Measurements from ENCODE around the gene ATE1. TPM values are rescaled to one million over a fixed set of nuclear protein-coding genes. Genes with fewer than 3 reads are reported as not detected.

ATE1 gene
- total and polyA plus RNA-seq, 7 donors = 12.5 to 49.6 (median 31.4) TPM

DNA sequence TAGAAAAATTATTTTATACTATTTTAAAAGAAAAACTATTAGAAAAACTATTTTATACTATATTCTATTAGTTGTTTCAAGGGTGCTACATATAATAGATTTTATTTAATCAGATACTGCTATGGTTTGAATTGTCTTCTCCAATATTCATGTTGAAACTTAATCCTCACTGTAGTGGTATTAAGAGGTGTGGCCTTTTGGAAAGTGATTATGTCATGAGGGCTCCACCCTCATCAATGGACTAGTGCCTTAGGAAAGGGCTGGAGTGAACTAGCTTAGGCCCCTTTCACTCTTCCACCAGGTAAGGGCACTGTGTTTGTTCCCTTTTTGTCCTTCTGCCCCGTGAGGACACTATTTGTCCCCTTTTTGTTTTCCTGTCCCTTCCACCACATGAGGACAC is 111.6 kb downstream of the ATE1 start:
- intact Hi-C loops (cut with DNase I) = no loop called here
- WGBS, 2 donors = 95 to 100% methylated on average over 1 of the region's 1 CpG

DNA sequence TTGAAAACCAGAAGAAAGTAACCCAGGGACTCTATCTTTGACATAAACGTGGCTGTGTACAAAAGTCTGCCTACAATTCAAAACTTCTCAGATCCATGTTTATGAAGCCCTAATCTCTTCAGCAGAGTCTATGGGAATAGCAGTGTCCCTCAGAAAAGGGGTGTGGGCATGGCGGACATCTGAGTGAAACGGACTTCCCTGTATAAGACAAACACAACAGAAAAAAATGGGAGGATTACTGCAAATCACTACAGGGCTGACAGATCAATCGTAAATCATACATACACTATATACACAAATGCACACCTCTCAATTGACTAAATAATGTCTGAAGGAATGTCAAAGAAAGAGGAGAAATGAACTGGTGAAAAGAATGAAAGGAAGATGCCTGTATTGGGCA is 114.0 kb downstream of the ATE1 start:
- peaks cover 0 to 4% (median 0%) of the 10 kb centered on the region in 4 donors for H3K4me1 ChIP-seq
- no peaks in the 10 kb centered on the region for H3K27me3 ChIP-seq
- intact Hi-C loops (cut with DNase I) = no loop called here
- no peaks in the 10 kb centered on the region for H3K36me3 ChIP-seq
- TF ChIP-seq EP300 (IDR thresholded peaks at IDR 0.05) = no peak
- no peak for TF ChIP-seq POLR2AphosphoS5 (IDR thresholded peaks at IDR 0.05)
- TF ChIP-seq, protein P1, sequence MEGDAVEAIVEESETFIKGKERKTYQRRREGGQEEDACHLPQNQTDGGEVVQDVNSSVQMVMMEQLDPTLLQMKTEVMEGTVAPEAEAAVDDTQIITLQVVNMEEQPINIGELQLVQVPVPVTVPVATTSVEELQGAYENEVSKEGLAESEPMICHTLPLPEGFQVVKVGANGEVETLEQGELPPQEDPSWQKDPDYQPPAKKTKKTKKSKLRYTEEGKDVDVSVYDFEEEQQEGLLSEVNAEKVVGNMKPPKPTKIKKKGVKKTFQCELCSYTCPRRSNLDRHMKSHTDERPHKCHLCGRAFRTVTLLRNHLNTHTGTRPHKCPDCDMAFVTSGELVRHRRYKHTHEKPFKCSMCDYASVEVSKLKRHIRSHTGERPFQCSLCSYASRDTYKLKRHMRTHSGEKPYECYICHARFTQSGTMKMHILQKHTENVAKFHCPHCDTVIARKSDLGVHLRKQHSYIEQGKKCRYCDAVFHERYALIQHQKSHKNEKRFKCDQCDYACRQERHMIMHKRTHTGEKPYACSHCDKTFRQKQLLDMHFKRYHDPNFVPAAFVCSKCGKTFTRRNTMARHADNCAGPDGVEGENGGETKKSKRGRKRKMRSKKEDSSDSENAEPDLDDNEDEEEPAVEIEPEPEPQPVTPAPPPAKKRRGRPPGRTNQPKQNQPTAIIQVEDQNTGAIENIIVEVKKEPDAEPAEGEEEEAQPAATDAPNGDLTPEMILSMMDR (IDR thresholded peaks at IDR 0.05) = no peak
- DNase-seq = no peak
- no peak overlapping the region for H3K27ac ChIP-seq
- WGBS, 2 donors = 28 to 74% methylated on average over 4 of the region's 4 CpGs
- no peaks in the 10 kb centered on the region for H3K9me3 ChIP-seq
- H3K4me3 ChIP-seq = no peak overlapping the region

More for the DNA sequence above, 111.6 kb downstream of the ATE1 start:
- H3K4me1 ChIP-seq = peaks cover 0 to 8% (median 0%) of the 10 kb centered on the region in 4 donors
- H3K9me3 ChIP-seq = no peaks in the 10 kb centered on the region
- DNase-seq = no peak
- H3K36me3 ChIP-seq = no peaks in the 10 kb centered on the region
- no peaks in the 10 kb centered on the region for H3K27me3 ChIP-seq
- TF ChIP-seq EP300 (IDR thresholded peaks at IDR 0.05) (no peak), POLR2A (IDR thresholded peaks at IDR 0.05) (no peak), POLR2AphosphoS5 (IDR thresholded peaks at IDR 0.05) (no peak)
- TF ChIP-seq, protein P1 (IDR thresholded peaks at IDR 0.05) = no peak
- no peak overlapping the region for H3K27ac ChIP-seq
- no peak overlapping the region for H3K4me3 ChIP-seq

- Histone ChIP-seq H3K9me3 (no peaks in the 10 kb centered on the region), H3K27me3 (no peaks in the 10 kb centered on the region), H3K36me3 (no peaks in the 10 kb centered on the region), H3K4me1 (no peaks in the 10 kb centered on the region), H3K4me3 (no peak overlapping the region), H3K27ac (no peak overlapping the region)
- 95 to 100% methylated on average over 1 of the region's 1 CpG for WGBS, 2 donors
- TF ChIP-seq POLR2AphosphoS5 (IDR thresholded peaks at IDR 0.05) (no peak), EP300 (IDR thresholded peaks at IDR 0.05) (no peak), POLR2A (IDR thresholded peaks at IDR 0.05) (no peak)
- TF ChIP-seq, protein P1 (IDR thresholded peaks at IDR 0.05) = no peak
- intact Hi-C loops (cut with DNase I) = no loop called here
- DNase-seq = no peak
These were observed 114.5 kb downstream of the ATE1 start for GRCh38 chr10:121813211-121813815.

- Histone ChIP-seq H3K27ac (no peak overlapping the region), H3K36me3 (peaks cover 0 to 1% (median 0%) of the 10 kb centered on the region in 4 donors), H3K27me3 (no peaks in the 10 kb centered on the region), H3K4me1 (no peaks in the 10 kb centered on the region), H3K4me3 (no peak overlapping the region), H3K9me3 (no peaks in the 10 kb centered on the region)
- WGBS, 2 donors = 70 to 74% methylated on average over 4 of the region's 4 CpGs
- intact Hi-C loops (cut with DNase I) = no loop called here
- TF ChIP-seq, protein P1 (IDR thresholded peaks at IDR 0.05) = no peak
- no peak for DNase-seq
These were observed 115.8 kb downstream of the ATE1 start for GRCh38 chr10:121812031-121812430.

GRCh38 chr10:121811386-121811785 is 116.4 kb downstream of the ATE1 start:
- no peaks in the 10 kb centered on the region for H3K9me3 ChIP-seq
- no peak for DNase-seq
- no peaks in the 10 kb centered on the region for H3K27me3 ChIP-seq
- H3K27ac ChIP-seq = no peak overlapping the region
- peaks cover 0 to 6% (median 0%) of the 10 kb centered on the region in 4 donors for H3K36me3 ChIP-seq
- WGBS, 2 donors = 93 to 98% methylated on average over 2 of the region's 2 CpGs
- intact Hi-C loops (cut with DNase I) = no loop called here
- TF ChIP-seq, protein P1 (IDR thresholded peaks at IDR 0.05) = no peak
- TF ChIP-seq POLR2A (IDR thresholded peaks at IDR 0.05) (no peak), EP300 (IDR thresholded peaks at IDR 0.05) (no peak), POLR2AphosphoS5 (IDR thresholded peaks at IDR 0.05) (no peak)
- no peaks in the 10 kb centered on the region for H3K4me1 ChIP-seq
- no peak overlapping the region for H3K4me3 ChIP-seq

All from sigmoid colon (tissue), 7 donors.